IPS DF 6.9 (cell line): ENCODE results near the gene LRRC27.
"Not testable (repeated sequence)": the region's sequence is repeated elsewhere in the genome, so short reads cannot be mapped to it uniquely, and the experiment has no call there.

Experiments used
- DNase-seq: peaks from one replicate; pipeline ENCODE4 v3.0.0-alpha.2; 2013; ENCODE audit warnings: low read depth, low spot score
- H3K27ac ChIP-seq: one replicate; pipeline ENCODE4 v1.5.1; 2013; ENCODE audit warnings: low read length, control low read depth
- H3K27me3 ChIP-seq: 2 replicates; pipeline ENCODE4 v1.6.1; 2013; ENCODE audit warnings: mild to moderate bottlenecking, low read length; ENCODE audit not compliant: control insufficient read depth, insufficient read depth
- H3K36me3 ChIP-seq: 2 replicates; pipeline ENCODE4 v1.6.1; 2013; ENCODE audit warnings: low read length; ENCODE audit not compliant: control insufficient read depth, insufficient read depth
- H3K4me1 ChIP-seq: 2 replicates; pipeline ENCODE4 v1.6.1; 2013; ENCODE audit warnings: low read length; ENCODE audit not compliant: control insufficient read depth, insufficient read depth
- H3K4me3 ChIP-seq: 2 replicates; pipeline ENCODE4 v1.5.1; 2013; ENCODE audit warnings: mild to moderate bottlenecking, low read length
- H3K9me3 ChIP-seq: 2 replicates; pipeline ENCODE4 v1.6.1; 2013; ENCODE audit warnings: low read length, inconsistent platforms; ENCODE audit not compliant: control insufficient read depth, insufficient read depth
- WGBS: extraction: QIAGEN DNeasy Blood & Tissue Kit; methylation state at CpG from one replicate; pipeline ENCODE4 v1.1.7; 2013; ENCODE audit warnings: mixed read lengths, missing lambda C conversion rate; ENCODE audit not compliant: insufficient read length, insufficient coverage; 5-methylcytosine and 5-hydroxymethylcytosine counted together

The LRRC27 gene

DNA sequence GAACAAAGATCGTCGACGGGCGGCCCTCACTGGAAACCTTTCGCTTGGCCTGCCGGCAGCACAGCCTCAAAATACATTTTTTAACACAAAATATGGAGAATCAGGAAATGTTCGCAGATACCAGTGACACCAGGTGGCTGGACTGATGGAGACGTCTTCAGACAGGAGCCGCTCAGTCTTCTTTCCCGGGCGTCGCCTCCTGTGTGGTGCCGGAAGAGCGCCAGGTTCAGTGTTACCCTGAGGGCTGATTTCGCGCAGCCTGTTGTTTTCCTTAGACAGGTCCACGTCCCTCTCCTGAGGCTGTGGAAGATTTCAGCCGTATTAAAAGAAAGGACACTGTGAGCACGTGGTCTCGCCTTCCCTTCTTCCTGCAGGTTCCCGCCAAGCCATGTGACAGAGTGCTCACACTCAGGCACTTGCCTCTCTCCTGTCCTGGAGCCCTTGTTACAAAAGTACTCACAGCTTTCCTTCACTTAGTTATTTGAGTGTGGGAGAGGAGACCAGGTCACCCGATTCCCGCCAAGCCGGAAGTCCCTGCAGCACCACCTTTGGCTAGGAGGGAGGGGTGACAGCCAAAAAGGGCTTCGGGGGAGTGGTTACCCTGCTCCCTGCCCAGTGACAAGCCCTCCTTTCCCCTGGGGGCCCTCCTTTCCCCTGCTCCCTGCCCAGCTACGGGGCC is 43.3 kb downstream of the LRRC27 start:
- Histone ChIP-seq H3K9me3 (no peaks in the 10 kb centered on the region), H3K27ac (no peak overlapping the region), H3K27me3 (no peaks in the 10 kb centered on the region), H3K4me3 (no peak overlapping the region), H3K36me3 (no peaks in the 10 kb centered on the region), H3K4me1 (no peaks in the 10 kb centered on the region)
- no CpG with 5 or more reads among the region's 26 CpGs for WGBS
- no peak for DNase-seq

DNA sequence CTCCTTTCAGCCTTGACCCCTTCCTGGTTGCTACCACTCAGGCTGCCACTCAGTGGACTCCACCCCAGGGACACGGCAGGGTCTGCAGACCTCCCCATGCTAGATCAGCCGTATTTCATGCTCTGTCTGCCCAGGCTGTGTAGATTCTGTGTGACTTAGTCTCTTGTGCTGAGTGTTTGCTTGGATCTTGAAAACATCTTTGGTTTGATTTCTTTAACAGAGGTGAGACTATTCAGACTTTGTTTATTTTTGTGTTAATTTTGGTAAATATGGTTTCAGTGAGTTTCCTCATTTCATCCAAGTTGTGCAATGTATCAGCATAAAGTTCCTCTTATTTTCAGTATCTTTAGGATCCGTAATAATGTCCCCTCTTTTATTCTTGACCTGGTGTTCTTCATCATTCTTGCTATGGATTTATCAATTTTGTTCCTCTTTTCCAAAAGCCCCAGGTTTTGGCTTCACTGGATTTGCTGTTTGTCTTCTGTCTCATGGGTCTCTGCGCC is 43.9 kb downstream of the LRRC27 start:
- no CpG with 5 or more reads among the region's 4 CpGs for WGBS
- Histone ChIP-seq H3K27ac (no peak overlapping the region), H3K27me3 (no peaks in the 10 kb centered on the region), H3K36me3 (no peaks in the 10 kb centered on the region), H3K9me3 (no peaks in the 10 kb centered on the region), H3K4me3 (no peak overlapping the region), H3K4me1 (no peaks in the 10 kb centered on the region)
- no peak for DNase-seq

DNA sequence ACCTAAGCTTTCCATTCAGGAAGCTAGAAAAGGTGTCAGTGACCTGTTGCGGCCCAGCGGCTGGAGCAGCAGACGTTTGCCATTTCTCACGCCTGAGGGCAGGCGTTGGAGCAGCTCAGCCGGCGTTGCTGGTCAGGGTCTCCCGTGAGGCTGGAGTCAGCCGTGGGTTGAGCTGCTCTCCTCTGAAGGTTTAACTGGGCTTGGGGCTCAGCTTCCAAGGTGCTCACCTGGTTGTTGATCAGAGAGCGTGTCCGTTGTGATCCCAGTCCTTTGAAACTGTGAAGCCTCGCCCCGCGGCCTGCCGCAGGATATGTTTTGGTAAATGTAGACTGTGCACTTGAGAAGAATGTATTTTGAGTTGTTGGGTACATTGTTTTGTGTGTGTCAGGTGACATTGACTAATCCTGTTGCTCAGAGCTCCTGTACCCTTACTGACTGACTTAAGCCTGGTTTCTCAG is 44.4 kb downstream of the LRRC27 start:
- Histone ChIP-seq H3K27me3 (no peaks in the 10 kb centered on the region), H3K4me1 (no peaks in the 10 kb centered on the region), H3K9me3 (no peaks in the 10 kb centered on the region), H3K27ac (no peak overlapping the region), H3K4me3 (no peak overlapping the region), H3K36me3 (no peaks in the 10 kb centered on the region)
- no CpG with 5 or more reads among the region's 15 CpGs for WGBS
- DNase-seq = no peak

DNA sequence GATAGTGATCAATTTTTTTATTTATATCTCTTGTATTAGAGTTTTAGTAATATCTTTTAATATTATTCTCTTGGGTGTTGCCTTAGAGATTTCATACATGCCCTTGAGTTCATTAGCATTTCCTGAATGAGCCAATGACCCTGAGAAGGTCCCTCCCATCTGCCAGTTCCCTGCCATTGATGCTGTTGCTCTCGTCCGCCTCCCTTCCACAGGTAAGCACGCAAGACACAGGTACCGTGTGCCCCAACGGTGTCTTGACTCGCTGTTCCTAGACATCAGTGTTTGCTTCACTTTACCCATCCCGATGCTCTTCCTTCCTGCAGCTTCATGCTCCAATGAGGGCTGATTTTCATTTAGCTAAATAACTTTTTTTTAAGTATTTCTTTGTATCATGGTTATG is 45.3 kb downstream of the LRRC27 start:
- no CpG with 5 or more reads among the region's 7 CpGs for WGBS

DNA sequence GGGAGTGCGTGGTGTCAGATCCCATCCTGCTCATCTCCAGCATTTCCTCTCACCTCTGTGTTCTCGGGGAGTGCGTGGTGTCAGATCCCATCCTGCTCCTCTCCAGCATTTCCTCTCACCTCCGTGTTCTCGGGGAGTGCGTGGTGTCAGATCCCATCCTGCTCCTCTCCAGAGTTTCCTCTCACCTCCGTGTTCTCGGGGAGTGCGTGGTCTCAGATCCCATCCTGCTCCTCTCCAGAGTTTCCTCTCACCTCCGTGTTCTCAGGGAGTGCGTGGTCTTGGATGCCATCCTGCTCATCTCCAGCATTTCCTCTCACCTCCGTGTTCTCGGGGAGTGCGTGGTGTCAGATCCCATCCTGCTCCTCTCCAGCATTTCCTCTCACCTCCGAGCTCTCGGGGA is 47.0 kb downstream of the LRRC27 start:
- not testable (repeated sequence) for H3K27me3 ChIP-seq, H3K27ac ChIP-seq, H3K36me3 ChIP-seq, H3K4me3 ChIP-seq, H3K4me1 ChIP-seq, H3K9me3 ChIP-seq, DNase-seq
- WGBS = no CpG with 5 or more reads among the region's 16 CpGs

More for the DNA sequence above, 45.3 kb downstream of the LRRC27 start:
- Histone ChIP-seq H3K27me3 (no peaks in the 10 kb centered on the region), H3K27ac (no peak overlapping the region), H3K4me3 (no peak overlapping the region), H3K4me1 (no peaks in the 10 kb centered on the region), H3K36me3 (no peaks in the 10 kb centered on the region), H3K9me3 (no peaks in the 10 kb centered on the region)
- no peak for DNase-seq

DNA sequence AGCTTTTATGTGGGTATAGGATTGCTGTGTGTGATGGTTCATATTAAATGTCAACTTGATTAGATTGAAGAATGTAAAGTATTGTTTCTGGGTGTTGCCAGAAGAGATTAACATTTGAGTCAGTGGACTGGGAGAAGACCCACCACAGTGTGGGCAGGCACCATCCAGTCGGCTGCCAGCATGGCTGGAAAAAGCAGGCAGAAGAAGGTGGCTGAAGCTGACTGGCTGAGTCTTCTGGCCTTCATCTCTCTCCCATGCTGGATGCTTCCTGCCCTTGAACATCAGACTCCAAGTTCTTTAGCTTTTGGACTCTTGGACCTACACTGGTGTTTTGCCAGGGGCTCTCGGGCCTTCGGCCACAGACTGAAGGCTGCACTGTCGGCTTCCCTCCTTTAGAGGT is 49.0 kb downstream of the LRRC27 start:
- not testable (repeated sequence) for H3K4me1 ChIP-seq, DNase-seq, H3K9me3 ChIP-seq, H3K4me3 ChIP-seq, H3K36me3 ChIP-seq, H3K27me3 ChIP-seq, H3K27ac ChIP-seq
- no CpG with 5 or more reads among the region's 4 CpGs for WGBS

DNA sequence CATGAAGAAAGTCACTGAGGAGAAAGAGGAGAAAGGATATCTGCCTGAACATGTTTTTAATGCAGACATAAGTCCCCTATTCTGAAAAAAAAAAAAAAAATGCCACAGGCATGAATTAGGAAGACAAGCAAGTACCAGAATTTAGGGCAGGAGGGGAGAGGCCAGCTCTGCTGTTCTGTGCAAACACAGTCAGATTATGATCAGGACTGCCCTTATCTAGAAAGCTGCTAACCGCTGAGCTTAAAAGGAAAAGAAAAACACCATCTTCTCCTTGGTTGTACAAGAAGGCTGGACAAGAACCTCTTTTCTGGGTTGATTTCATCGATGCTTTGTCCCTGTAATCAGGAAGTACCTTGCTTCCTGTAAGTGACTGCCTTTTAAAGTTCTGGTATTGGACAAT is 49.7 kb downstream of the LRRC27 start:
- Histone ChIP-seq H3K4me3 (no peak overlapping the region), H3K27ac (no peak overlapping the region), H3K27me3 (no peaks in the 10 kb centered on the region), H3K9me3 (no peaks in the 10 kb centered on the region), H3K4me1 (no peaks in the 10 kb centered on the region), H3K36me3 (no peaks in the 10 kb centered on the region)
- no peak for DNase-seq
- WGBS = no CpG with 5 or more reads among the region's 2 CpGs

DNA sequence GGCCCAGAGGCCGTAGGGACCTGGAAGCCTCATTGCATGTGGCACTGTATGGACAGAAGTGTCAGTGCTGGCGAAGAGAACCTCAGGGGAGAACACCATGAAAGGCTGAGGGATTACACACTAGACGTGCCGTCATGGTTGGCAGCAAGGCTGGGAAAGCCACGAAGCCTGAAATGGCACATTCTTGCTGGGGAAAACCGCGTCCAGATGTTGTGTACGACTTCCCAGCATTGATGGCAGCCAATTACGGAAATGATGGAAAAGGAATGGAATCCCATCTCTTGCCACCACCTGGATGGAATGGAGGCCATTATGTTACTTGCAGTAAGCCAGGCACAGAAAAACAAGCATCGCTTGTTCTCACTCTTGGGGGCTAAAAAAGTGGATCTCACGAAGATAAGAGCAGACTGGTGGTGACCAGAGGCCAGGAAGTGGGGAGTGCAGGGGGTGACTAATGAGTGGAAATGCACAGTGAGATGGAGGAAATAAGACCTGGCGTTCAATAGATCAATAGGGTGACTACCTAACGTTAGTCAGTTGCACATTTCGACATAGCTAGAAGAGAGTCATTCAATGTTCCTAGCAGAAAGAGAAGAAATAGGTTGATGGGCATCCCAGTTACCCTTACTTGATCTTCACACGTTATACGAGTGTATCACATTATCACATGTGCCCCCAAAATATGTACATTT is 50.4 kb downstream of the LRRC27 start:
- no peaks in the 10 kb centered on the region for H3K4me1 ChIP-seq
- DNase-seq = no peak

DNA sequence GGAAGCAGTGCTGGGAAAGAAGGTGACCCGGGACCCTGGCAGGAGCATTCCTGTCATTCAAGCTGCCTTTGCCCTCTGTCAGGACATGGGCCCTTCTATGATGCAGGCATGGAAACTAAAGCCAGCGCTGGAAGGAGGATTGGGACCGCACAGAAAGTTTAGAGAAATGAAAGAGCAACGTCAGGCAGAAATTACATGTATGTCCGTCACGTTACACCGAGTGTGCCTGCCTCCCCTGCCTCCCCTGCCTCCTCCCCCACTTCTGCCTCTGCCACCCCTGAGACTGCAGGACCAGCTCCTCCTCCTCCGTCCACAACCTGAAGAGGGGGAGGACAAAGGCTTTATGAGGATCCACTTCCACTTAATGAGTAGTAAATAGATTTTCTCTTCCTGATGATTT is 51.1 kb downstream of the LRRC27 start:
- H3K4me1 ChIP-seq = no peaks in the 10 kb centered on the region
- no CpG with 5 or more reads among the region's 8 CpGs for WGBS
- DNase-seq = no peak
- H3K9me3 ChIP-seq = no peaks in the 10 kb centered on the region
- H3K27me3 ChIP-seq = no peaks in the 10 kb centered on the region
- no peak overlapping the region for H3K4me3 ChIP-seq
- no peaks in the 10 kb centered on the region for H3K36me3 ChIP-seq
- no peak overlapping the region for H3K27ac ChIP-seq

More for the DNA sequence above, 50.4 kb downstream of the LRRC27 start:
- Histone ChIP-seq H3K9me3 (no peaks in the 10 kb centered on the region), H3K27me3 (no peaks in the 10 kb centered on the region), H3K4me3 (no peak overlapping the region), H3K36me3 (no peaks in the 10 kb centered on the region), H3K27ac (no peak overlapping the region)
- no CpG with 5 or more reads among the region's 16 CpGs for WGBS

DNA sequence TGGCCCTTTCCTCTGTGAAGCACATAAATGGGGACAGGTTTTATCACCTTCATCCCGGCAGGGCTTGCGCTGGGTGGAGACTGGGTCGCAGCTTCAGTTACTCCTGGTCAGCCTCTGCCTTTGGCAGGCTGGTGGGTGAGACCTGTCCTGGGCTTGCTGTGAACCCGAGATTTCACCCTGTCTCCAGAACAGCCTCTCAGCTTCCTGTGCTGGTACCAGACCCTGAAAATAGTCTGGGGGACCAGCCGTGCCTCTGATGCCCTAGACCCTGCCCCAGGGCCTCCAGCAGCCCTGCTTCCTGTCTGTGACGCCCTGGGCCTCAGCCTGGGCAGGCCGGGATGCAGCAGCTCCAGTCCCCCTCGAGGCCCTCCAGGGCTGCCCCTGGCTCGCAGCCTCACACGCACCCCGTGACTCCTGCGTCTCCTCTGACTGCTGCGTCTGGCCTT is 51.8 kb downstream of the LRRC27 start:
- Histone ChIP-seq H3K27ac (no peak overlapping the region), H3K9me3 (no peaks in the 10 kb centered on the region), H3K27me3 (no peaks in the 10 kb centered on the region), H3K4me3 (no peak overlapping the region), H3K36me3 (no peaks in the 10 kb centered on the region), H3K4me1 (no peaks in the 10 kb centered on the region)
- no CpG with 5 or more reads among the region's 13 CpGs for whole genome bisulfite sequencing
- DNase-seq = no peak
